HG03196 (cell line): ENCODE results near the gene RIOK3.

Source experiments
- ATAC-seq: cut with Tn5 transposase; IDR thresholded peaks from one replicate; pipeline ENCODE4 v1.9.1; 2021; ENCODE audit not compliant: unreplicated experiment

Gene RIOK3

DNA sequence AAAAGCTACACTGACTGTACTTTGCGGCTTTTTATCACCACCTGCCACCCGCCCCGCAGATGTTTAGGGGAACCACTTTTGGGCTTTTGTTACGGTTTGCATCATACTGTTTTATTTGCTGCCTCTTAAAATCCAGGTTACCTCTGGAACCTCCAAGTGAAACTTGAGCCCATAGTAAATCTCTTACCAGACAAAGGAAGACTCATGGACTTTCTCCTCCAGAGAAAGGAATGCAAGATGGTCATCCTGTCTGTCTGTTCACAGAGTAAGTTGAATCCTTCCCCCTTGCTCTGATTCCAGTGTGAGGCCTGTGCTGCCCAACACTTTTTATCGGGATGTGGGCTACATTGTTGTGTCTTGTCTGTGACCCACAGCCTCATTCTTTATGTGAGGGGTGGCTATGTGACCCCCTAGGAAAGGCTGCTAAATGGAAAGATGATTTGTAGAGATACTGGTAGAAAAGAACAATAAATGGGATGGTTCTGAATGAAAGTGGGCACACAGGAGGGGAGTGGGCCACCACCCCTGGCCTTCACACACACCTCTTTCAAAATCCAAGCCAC, 73.5 kb downstream of the RIOK3 start:
- ATAC-seq: no peak

DNA sequence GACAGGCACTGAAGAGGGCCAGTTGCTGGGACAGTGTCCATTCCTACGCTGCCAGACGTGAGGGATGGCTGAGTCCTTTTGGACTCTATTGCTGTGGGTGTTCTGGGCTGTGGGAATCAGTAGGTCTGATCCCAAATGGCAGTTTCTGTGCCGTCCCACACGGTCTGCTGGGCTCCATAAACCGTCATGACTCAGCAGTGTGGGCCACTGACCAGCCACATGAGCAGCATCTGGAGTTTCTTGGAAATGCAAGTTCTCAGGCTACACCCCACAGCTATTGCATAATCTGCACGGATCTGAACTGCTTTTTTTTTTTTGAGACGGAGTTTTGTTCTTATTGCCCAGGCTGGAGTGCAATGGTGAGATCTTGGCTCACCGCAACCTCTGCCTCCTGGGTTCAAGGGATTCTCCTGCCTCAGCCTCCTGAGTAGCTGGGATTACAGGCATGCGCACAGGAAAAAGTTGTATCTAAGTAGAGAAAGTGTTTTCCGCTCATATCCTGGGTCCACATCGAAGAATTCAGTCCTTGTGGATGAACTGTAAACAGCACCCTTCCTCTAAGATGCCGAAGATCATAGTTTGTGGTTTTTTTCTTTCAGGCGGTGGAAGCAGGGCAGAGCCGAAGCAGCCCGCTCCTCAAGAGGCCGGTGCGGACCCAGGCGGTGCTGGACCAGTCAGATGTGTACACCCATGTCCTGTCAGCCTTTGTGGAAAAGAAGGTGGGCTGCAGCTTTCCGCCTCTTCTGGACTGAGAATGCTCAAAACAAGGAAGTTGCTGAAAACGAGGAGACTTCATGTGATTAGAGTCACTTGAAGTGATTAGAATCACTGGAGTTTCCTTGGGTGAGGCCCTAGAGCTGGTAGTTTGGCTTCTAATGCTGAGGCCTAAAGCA, 75.7 kb downstream of the RIOK3 start:
- ATAC-seq: no peak

DNA sequence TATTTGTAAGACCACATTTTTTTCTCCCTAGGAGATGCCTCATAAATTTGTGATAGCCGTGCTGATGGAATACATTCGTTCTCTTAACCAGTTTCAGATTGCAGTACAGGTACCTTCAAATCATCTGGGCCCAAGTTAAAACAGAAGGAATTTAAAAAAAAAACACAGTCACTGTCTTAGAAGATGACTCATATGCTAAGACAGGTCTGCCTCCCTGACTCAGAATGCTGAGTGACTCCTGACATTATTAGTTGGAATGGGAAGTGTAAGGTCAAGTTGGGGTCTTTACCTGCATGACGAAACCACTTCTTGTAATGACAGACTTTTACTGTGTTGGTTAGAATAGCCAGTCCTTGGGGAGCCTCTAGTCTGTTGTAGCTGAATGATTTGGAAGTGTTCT, 76.5 kb downstream of the RIOK3 start:
- ATAC-seq: no peak

DNA sequence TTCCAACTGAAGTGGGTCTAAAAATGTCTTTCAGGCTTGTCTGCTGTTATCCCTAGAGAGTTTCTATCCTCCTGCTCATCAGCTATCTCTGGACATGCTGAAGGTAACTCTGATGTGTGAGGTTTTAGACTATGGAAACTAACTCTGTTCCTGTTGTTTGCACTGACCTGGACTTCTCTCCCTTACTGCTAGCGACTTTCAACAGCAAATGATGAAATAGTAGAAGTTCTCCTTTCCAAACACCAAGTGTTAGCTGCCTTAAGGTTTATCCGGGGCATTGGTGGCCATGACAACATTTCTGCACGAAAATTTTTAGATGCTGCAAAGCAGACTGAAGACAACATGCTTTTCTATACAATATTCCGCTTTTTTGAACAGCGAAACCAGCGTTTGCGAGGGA, 77.1 kb downstream of the RIOK3 start:
- ATAC-seq: no peak

DNA sequence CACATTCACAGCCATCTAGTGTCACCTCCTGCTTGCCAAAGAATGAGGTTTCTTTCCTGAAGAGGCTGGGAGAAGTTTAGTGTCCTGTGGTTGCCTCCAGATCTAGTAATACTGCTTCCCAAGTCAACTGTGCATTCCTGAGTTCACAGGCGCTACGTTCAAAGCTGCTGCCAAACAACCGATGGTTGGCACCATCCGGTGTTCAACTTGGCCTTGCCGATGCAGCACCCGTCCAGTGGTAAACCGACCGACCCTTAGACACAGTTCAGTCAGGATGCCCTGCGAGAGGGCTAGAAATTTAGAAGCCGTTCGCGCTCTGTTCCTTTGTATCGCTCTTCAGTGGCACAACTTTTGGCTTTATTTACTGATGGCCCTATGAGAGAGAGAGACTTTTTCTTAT, 78.8 kb downstream of the RIOK3 start:
- no peak for ATAC-seq
